Left ventricle myocardium superior (tissue), 1 donor: ENCODE data around the gene C3orf52. TPM values are rescaled to one million over a fixed set of nuclear protein-coding genes. Genes with fewer than 3 reads are reported as not detected.
"Not testable (repeated sequence)": the region's sequence is repeated elsewhere in the genome, so short reads cannot be mapped to it uniquely, and the experiment has no call there.

Source experiments
- ATAC-seq: fragments of 200-7000 bp; cut with Tn5 transposase; one replicate; pipeline ENCODE4 v1.9.1; 2020; ENCODE audit warnings: mild to moderate bottlenecking, moderate library complexity
- DNase-seq: peaks from one replicate; pipeline ENCODE4 v3.0.0-alpha.2; 2020
- intact Hi-C: fragments of 100-400 bp; cut with micrococcal nuclease; formaldehyde crosslinking; loops from one replicate; pipeline ENCODE4 v1.11.0; 2022
- long read RNA-seq: library from polyadenylated mRNA; unstranded; transcript quantifications from one replicate; pipeline ENCODE4 v2.0.0, GENCODE V29; 2021
- total RNA-seq: library from RNA; stranded (reverse); fragmentation: NEBNext Ultra II Directional; extraction: Animal tissue kit (Norgen Biotek cat#: 25700); gene quantifications from one replicate; pipeline ENCODE4 v1.2.1, GENCODE V29; 2021
- donor health status: DM: no; HTN: yes; CAD: no; lungs with severe emphysema.

C3orf52 gene, protein sequence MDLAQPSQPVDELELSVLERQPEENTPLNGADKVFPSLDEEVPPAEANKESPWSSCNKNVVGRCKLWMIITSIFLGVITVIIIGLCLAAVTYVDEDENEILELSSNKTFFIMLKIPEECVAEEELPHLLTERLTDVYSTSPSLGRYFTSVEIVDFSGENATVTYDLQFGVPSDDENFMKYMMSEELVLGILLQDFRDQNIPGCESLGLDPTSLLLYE
- 1.7 TPM for total RNA-seq
- long read RNA-seq, partial matches to known transcripts = 0 of 4 reads
- long read RNA-seq, other reads (novel, unspliced or antisense) = 0 of 4 reads

DNA sequence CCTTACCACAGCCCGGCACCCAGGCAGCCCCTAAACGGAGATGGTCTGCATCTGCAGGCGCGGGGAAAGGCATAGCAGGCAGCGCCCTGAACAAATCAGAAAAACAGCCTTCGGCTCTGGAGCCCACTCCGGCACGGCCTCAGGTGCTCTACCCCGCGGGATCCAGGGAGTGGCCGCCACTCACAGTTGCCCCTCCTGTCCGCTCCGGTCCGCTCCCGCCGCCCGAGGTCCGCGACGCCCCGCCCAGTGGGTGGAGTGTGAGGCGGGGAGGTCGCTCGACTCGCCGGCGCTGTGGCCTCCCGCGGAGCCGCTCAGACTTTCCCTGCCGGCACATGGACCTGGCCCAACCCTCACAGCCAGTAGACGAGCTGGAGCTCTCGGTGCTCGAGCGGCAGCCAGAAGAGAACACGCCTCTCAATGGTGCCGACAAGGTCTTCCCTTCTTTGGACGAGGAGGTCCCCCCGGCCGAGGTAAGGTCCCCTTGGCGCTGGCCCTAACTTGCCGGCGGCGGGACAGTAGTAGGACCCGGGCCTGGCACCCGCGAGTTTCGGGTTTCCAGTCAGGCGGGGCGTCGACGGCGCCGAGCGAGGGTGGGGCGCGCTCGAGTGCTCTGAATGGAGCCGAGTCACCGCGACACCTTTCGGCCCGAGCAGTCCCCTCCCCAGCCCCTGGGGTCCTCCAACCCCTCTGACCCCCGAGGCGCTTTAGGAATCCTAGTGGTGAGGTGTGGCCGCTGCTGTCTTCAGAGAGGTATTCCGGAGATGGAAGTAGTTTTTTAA lies at the start of gene C3orf52:
Gene C3orf52, plus strand, starts transcription at position 314 of the 779 bp plus-strand sequence. Its CDS starts 19 bp downstream, at position 333.
- peak; percentile 88 for DNase-seq
- peak; percentile 98 for ATAC-seq
- intact Hi-C loops = no loop called here

DNA sequence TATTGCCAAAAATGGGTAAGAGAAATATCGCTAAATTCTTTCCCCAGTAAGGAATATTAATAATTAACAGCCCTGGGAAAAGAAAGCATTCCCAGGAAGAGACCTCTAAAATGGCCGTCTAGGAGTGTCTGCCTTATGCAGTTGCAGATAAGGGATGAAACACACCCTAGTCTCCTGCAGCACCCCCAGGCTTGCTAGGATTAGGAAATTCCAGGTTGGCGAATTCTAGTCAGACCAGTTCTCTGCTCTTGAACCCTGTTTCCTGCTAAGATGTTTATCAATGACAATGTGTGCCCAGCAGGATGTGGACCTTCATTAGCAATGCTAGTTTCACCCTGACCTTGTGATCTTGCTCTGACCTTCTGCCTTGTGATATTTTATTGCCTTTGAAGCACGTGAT lies 49.0 kb upstream of the C3orf52 start:
- DNase-seq, ATAC-seq, intact Hi-C loops: not testable (repeated sequence)

DNA sequence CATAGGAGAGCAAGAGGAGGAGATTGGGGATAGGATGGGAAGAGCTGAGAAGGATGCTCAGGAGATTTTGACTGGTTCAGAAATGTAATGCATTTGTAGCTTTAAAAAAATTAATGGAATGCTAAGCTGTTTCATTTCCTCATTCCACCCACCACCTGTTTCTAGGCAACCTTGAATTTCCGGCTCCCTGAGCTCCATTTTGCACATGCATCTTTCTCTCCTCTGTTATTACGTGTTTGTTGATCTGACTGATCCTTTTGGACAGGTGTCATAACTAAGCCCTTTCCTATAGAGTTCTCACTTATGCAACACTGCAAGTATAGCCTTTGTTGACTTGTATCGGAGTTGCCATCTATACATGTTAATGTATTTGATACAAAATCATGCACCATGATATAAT lies 47.3 kb upstream of the C3orf52 start:
- ATAC-seq = no peak
- intact Hi-C loops = no loop called here
- no peak for DNase-seq

DNA sequence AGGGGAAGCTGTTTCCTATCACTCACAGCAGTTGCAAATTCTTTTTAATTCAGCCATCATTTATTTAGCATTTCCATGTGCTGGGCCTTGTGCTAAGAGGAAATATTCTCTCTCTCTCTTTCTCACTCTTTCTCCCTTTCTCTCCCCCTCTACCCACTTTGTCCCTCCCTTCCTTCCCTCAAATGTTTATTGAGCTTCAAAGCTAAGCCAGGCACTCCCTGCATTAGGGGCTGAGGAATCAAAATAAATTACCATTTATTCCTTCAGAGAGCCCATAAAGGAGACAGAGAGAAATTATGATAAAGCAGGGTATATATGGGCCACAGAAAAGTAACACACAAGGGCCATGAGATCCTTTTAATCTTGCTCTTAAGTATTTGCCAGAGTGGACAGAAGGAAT lies 44.9 kb upstream of the C3orf52 start:
- no peak for DNase-seq
- intact Hi-C loops = no loop called here
- no peak for ATAC-seq

DNA sequence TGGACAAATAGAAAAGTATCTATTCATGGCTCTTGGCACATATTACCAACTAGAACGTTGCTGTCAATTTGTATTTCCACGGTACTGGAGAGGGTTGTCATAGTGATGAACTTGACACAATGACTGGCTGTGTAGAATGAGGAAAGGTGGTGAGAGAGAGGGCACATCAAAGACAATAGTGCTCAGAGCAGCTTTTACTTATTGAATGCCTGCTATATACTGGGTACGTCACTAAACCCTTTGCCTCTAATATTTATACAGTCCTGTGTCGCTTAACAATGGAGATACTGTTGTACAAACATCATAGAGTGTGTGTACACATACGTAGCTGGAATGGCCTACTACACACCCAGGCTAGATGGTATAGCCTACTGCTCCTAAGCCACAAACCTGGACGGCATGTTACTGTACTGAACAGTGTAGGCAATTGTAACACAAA lies 43.3 kb upstream of the C3orf52 start:
- DNase-seq (no peak), ATAC-seq (peak; percentile 48)
- intact Hi-C loops = no loop called here

DNA sequence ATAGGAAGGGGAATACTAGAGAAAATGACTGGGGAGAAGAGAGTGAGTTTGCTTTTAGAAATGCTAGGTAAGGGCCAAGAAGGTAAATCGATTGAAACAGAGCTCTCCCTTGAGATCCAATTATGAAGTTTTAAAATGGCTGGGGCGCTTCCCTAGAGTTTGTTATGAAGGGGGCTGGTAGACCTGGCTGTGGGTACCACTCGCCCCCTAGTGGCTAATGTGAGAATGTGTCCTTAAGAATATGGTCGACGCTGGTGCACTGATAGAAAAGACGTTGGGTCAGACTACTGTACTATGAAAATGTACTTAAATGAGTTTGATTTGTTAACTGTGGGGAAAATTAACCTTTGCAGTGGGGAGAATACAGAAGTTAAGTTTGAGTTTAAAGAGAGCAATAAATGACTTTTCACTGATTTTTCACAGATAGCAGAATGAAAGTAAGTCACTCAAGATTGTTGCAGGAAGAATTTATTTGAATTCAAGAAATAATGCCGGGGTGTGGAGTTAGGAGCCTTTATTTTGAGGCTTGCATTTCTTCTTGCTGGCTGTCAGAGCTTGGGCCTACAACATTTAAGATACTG lies 42.5 kb upstream of the C3orf52 start:
- peak; percentile 33 for DNase-seq
- peak; percentile 95 for ATAC-seq
- intact Hi-C loops = no loop called here

DNA sequence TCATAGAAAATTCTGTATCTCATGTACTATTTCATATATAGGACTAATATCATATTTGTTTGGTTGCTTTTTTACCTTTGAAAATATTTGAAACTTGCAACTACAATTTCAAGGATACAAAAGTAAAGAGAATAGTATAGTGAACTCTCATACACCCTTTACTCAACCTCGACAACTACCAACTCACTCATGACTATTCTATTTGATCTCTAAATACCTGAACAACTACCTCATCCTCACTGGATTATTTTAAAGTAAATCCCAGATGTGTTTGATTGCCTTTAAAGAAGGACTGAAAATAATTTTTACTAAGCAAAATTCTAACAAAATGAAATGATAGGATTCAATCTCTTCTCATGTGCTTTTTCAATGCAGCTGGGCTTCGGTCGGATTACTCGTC lies 39.6 kb upstream of the C3orf52 start:
- intact Hi-C loops = no loop called here
- DNase-seq (no peak), ATAC-seq (no peak)

DNA sequence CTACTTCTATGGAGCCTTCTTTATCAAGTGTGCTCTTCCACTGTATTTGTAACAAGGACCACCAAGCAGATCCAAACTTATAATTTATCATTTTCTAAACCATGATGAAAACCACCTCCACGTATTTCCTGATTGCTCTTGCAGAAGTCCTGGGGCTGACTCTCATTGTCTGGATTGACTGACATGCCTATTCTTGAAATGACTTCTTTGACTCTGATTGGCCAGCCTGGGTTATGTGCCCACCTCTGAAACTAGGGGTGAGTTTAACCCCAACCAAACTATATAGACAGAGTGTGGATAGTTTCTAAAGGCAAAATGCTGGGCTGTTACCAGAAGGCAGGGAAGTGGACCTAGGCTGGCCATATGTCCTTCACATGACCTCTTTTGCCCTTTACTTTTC lies 38.9 kb upstream of the C3orf52 start:
- intact Hi-C loops = no loop called here
- DNase-seq (no peak), ATAC-seq (no peak)

DNA sequence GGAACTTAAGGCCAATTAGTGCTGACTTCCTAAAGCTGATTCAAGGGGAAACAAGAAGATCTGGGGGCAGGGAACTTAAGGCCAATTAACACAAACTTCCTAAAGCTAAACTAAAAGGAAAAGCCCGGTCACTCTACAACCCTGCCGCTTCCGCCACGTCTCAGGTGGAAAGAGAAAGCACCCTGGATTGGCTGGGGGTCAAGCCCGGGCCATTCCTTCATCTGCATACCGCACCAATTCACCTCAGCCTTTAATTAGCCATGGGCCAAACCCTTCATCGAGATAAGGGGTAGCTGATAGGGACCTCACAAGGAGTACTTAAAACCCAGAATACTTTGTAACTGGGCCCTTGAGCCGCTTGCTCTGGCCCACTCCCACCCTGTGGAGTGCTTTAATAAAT lies 37.3 kb upstream of the C3orf52 start:
- intact Hi-C loops = no loop called here
- ATAC-seq (no peak), DNase-seq (no peak)

DNA sequence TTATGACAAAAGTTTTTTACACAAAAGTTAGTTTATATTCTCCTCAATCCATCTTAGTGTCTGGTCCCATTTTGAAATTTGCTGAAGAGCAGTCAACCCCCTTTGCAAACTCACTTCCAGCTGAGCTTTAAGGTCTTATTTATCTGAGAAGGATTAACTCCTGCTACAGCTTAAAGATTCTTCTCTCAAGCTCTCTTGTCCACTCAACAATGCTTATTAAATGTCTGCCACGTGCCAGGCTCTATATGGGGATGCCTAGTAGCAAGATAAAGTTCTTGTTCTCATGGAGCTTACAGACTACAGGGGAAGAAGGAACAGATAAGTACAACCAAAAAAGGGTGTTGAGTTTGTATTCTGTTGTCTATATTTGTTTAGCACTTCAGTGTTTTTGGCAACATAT lies 33.0 kb upstream of the C3orf52 start:
- intact Hi-C loops = no loop called here
- ATAC-seq = no peak
- DNase-seq = no peak

DNA sequence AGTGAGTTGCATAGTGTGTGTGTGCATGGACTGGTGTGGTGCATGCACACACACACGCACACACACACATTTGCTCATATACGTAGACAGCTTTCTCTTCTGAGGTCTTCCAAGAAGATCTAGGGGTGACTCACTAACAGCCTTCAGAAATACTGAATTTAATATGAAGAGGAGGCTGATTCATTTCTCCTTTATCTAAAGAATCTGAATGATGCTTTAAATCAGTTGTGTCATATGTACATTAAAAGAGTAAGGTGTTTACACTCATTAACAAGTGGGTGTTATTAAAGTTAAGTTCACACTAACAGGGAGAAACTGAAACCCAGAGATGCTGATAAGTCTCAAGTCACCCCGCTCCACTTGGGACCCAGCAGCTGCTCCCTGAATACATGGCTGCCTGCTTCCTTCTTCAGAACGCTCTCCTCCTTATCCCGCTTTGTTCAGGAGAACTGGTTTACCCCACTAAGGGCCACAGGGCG lies 29.7 kb upstream of the C3orf52 start:
- no peak for ATAC-seq

DNA sequence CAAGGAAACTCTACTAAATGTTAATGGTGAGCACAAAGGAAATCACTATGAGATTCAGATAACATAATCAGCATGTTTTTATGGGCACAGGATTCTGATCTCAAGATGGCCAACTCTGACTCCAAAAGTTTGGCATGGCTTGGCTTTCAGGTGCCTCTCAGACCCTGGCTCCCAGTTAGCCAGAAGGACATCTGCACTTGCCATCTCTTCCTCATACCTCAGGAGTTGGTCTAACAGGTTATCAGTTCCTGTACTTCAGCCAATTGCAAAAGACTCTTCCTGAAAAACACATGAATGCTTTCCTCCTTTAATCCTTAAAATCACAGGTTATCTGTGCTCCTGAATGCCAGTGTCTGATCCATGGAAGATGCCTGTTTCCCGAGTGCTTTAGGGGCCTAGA lies 26.7 kb upstream of the C3orf52 start:
- DNase-seq (no peak), ATAC-seq (no peak)
- intact Hi-C loops = no loop called here

More for the DNA sequence above, 29.7 kb upstream of the C3orf52 start:
- intact Hi-C loops = no loop called here
- no peak for DNase-seq

DNA sequence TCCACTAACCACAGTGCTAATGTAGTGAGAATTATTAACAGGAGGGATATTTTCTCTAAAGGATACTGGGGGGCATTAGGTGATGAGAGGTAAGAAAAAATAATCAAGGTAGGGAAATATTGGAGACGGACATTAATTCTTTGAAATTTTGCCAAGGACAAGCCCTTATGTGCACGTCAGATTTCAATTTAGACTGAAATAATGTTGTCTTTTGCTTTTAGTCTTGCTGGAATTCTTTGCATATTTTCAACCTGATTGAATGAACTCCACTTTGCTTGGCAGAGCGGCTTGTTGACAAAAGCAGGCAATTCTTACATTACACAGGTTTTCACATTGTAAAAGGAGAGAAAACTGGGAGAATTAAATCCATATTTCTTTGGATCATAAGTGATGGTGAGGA lies 25.0 kb upstream of the C3orf52 start:
- no peak for ATAC-seq
- intact Hi-C loops = no loop called here
- DNase-seq = no peak

DNA sequence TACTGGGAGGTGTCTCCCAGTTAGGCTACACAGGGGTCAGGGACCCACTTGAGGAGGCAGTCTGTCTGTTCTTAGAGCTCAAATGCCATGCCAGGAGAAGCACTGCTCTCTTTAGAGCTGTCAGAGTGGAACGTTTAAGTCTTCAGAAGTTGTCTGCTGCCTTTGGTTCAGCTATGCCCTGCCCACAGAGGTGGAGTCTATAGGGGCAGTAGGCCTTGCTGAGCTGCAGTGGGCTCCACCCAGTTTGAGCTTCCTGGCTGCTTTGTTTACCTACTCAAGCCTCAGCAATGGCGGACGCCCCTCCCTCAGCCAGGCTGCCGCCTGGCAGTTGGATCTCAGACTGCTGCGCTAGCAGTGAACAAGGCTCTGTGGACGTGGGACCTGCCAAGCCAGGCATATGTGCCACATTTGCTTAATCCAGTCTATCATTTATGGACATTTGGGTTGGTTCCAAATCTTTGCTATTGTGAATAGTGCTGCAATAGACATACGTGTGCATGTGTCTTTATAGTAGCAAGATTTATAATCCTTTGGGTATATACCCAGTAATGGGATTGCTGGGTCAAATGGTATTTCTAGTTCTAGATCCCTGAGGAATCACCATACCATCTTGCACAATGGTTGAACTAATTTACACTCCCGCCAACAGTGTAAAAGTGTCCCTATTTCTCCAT lies 13.7 kb upstream of the C3orf52 start:
- ATAC-seq, intact Hi-C loops, DNase-seq: not testable (repeated sequence)

DNA sequence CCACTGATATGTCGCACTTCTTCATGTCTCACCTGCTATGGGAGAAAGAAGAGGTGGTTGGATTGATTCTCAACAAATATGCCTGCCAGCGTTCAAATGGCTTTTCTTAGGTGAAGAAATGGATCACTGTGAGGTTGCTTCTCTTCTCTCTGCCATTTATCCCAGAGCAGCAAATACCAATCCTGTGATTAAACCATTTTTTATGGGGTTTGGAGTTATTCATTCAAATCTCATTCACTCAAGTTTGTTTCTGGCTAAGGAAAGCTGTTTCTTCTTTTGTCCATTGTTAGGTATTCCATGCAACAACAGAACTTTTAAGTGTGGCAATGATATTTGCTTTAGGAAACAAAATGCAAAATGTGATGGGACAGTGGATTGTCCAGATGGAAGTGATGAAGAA lies 12.2 kb upstream of the C3orf52 start:
- intact Hi-C loops = no loop called here
- DNase-seq = no peak

DNA sequence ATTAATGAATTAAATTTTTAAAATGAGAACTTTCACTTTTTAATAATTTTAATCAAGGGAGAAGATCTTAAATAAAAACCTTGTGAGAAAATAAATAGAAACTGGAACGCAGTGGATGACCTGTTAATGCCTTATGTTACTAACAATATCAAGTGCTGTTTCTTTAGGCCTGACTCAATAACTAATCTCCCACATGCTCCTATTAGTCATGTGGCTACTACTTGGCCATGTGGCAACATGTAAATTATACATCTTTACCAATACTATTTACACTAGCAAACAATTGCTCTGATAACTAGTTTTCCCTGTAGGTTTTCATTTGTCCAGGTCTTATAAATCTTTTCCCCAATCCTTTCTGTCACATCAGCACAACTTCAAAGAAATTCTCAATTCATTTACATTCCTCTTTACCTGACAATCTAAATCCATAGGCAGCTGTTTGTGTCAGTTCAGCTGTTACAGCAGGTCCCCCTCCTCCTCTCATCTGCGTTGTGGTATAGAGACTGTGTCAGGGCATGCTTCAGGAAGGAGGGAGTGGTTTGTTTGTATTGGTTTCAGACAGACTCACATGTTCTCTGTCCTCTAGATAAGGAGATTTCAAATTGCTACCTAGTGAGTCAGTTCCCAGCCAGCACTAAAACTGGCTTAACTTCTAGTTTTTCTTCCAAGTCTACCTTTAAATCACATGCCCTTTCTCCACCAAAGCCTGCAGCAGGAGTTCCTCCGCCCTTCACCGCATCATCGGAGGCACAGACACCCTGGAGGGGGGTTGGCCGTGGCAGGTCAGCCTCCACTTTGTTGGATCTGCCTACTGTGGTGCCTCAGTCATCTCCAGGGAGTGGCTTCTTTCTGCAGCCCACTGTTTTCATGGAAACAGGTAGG lies 11.3 kb upstream of the C3orf52 start:
- intact Hi-C loops = no loop called here
- DNase-seq (no peak), ATAC-seq (peak; percentile 61)

More for the DNA sequence above, 12.2 kb upstream of the C3orf52 start:
- no peak for ATAC-seq

DNA sequence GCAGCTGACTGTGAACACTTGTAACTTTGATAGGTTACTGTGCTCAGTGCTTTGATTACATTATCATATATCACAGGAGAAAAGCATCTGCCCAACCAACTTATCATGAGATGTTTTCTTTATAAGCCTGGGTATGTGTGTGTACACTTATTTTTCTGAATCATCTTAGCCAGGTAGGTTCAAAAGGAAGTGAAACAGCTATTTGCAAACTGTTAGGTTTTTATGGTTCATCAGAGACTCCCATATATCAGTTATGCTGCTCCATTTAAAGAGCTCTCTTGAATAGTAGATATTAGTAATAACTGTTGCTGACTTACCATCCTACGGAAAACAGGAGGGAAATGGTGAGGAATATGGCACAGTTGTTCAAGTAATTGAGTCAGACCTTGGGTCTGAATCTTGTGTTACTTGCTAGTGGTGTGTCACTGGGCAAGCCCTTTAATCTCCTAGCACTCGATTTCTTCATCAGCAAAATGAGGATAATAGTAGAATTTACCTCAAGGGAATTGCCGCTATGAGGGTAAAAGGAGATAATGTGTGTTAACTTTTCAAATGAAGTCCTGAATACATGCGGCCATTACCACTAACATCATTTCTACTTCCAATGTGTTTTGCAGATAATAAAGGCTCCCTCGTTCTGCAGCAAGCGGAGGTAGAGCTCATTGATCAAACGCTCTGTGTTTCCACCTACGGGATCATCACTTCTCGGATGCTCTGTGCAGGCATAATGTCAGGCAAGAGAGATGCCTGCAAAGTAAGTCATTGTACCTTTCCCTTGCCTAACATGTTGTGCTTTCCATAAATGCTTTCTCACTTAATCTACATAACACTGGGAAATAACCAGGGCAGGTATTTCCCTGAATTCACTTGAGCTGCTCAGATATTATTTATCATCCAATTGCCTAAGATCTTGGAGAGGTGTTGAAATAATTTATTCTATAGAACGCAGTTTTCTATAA lies 7.8 kb upstream of the C3orf52 start:
- DNase-seq = no peak
- intact Hi-C loops = no loop called here
- ATAC-seq = no peak

DNA sequence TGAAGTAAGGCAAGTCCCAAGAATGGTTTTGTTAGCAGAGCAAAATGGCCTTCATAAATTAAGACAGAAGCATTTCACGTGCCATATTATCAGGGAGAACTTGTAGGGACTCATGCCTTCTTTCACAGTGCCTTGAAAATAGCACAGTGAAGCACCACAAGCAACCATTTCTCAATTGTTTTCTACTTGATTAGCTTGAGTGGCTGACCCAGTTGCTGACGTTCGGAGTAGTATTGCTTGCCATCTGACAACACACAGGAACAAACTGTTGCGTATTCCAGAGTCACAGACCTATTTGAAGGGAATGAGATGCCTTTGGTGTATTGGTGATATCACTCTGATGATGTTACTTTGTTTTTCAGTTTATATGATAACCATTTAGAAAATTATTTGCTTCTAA lies 3.0 kb upstream of the C3orf52 start:
- no peak for DNase-seq
- intact Hi-C loops = no loop called here
- ATAC-seq = peak; percentile 19
